Hepatocyte (in vitro differentiated cells): ENCODE results near the gene VPS37C.

Experiments
- EZH2 ChIP-seq: fragments of 200-600 bp; sonication (generic); IDR thresholded peaks from 2 replicates; pipeline ENCODE4 v1.6.1; 2016; ENCODE audit warnings: antibody characterized with exemption, mild to moderate bottlenecking, borderline replicate concordance
- EZH2phosphoT487 ChIP-seq: fragments of 200-600 bp; sonication (generic); IDR thresholded peaks from one replicate; pipeline ENCODE4 v1.6.1; 2018; ENCODE audit warnings: antibody characterized with exemption, mild to moderate bottlenecking, low read depth, moderate library complexity; ENCODE audit not compliant: unreplicated experiment, severe bottlenecking
- TF ChIP-seq, protein P1 (sequence below): fragments of 200-600 bp; sonication (generic); IDR thresholded peaks from 2 replicates; pipeline ENCODE4 v1.5.1; 2016; ENCODE audit warnings: antibody characterized with exemption, mild to moderate bottlenecking; ENCODE audit not compliant: poor library complexity

DNA sequence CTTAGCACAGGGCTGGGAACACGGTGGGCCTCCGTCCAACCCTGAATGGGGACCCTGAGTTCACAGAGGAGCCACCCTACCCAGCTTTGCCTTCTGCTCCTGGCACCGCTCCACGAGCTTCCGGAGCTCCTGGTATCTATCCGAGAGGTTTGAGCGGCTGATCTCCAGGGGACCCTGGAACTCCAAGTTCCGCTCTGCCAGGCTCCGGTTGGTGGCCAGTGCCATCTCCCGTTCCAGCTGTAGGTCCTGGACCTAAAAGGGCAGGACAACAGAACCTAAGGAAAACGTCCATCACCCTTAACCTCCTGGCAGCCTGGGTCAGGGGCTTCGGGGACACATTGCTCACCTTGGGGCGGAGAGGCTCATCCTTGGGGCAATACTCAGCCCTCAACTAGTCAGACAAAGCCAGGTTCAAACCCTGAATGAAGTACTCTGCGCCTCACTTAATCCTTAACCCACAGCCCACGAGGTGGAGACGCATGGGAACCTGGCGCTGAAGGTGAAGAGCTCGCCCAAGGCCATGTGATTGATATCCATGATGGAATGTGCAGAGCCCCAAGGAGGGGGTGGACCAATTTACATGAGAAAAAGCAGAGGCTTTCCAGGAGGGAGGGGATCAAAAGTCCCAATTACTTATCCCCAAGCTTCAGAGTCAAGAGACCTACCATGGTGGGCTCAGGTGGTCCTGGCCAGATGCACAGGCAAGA is 27.1 kb downstream of the VPS37C start:
- TF ChIP-seq, protein P1, sequence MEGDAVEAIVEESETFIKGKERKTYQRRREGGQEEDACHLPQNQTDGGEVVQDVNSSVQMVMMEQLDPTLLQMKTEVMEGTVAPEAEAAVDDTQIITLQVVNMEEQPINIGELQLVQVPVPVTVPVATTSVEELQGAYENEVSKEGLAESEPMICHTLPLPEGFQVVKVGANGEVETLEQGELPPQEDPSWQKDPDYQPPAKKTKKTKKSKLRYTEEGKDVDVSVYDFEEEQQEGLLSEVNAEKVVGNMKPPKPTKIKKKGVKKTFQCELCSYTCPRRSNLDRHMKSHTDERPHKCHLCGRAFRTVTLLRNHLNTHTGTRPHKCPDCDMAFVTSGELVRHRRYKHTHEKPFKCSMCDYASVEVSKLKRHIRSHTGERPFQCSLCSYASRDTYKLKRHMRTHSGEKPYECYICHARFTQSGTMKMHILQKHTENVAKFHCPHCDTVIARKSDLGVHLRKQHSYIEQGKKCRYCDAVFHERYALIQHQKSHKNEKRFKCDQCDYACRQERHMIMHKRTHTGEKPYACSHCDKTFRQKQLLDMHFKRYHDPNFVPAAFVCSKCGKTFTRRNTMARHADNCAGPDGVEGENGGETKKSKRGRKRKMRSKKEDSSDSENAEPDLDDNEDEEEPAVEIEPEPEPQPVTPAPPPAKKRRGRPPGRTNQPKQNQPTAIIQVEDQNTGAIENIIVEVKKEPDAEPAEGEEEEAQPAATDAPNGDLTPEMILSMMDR, result no peak
- no peak for TF ChIP-seq EZH2
- no peak for TF ChIP-seq EZH2phosphoT487
